ENCODE results near the gene CHN1.

Gene CHN1

DNA sequence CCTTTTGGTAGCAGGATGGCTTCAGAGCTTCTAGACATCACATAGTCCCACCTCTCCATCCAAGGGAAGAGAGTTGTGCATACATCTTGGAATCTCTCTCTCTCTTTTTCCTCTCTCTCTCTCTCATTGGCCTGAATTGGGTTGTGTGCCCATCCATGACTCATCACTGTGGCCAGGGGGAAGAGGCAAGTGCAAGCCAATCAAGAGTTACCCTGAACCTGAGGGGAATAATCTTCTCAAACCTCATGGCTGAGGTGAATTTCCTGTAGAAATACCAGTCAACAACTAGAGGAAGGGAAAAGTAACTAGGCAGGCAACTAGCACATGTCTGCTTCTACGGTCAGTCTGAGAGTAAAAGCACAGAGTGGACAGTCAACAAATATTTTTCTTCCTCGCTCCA lies 7.3 kb upstream of the CHN1 start:
- DNase-seq (ENCODE audit: low spot score), result no peak
- no peak overlapping the region for H3K4me3 ChIP-seq
- TF ChIP-seq, protein P1, sequence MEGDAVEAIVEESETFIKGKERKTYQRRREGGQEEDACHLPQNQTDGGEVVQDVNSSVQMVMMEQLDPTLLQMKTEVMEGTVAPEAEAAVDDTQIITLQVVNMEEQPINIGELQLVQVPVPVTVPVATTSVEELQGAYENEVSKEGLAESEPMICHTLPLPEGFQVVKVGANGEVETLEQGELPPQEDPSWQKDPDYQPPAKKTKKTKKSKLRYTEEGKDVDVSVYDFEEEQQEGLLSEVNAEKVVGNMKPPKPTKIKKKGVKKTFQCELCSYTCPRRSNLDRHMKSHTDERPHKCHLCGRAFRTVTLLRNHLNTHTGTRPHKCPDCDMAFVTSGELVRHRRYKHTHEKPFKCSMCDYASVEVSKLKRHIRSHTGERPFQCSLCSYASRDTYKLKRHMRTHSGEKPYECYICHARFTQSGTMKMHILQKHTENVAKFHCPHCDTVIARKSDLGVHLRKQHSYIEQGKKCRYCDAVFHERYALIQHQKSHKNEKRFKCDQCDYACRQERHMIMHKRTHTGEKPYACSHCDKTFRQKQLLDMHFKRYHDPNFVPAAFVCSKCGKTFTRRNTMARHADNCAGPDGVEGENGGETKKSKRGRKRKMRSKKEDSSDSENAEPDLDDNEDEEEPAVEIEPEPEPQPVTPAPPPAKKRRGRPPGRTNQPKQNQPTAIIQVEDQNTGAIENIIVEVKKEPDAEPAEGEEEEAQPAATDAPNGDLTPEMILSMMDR (IDR thresholded peaks at IDR 0.05), result no peak
- H3K27ac ChIP-seq, result no peak overlapping the region

DNA sequence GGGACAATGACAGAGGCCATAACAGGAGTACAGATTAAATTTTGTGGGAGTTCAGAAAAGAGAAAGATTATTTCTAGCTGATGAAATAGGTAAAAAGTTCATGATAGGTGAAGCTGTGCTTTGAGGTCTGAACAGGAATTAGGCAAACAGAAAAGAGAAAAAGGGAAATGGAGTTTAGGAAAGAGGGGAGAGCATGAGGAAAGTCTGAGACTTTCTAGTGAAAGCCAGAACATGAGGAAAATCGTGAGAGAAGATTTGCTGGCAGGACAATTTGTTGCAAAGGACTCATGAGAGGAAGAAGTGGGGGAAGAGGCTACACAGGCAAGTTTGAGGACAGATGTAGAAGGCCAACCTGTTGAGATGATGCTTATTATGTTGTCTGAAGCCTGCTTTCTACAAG lies 6.3 kb upstream of the CHN1 start:
- no peak for DNase-seq (ENCODE audit: low spot score)
- TF ChIP-seq, protein P1 (IDR thresholded peaks at IDR 0.05), result no peak
- Histone ChIP-seq H3K4me3 (no peak overlapping the region), H3K27ac (no peak overlapping the region)

DNA sequence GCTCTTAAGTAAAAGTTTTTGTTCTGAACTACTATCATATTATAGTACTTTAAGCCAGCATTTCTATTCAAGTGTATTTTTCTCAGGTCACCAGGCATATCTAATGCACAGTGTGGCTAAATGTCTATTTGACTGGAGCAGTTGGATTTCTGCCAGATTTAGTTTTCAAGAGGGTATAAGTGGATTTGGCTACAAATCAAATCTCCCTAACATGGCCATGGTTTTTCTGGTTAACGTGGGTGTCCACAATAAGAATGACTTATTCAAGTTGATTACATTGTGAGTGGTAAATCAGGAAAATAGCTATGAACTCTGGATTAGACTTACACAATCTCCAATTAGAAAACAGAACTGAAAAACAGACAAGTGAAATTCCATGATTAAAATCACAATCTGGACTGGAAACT lies 5.7 kb upstream of the CHN1 start:
- DNase-seq (ENCODE audit: low spot score), result no peak
- H3K4me3 ChIP-seq, result no peak overlapping the region
- TF ChIP-seq, protein P1 (IDR thresholded peaks at IDR 0.05), result no peak
- H3K27ac ChIP-seq, result no peak overlapping the region

DNA sequence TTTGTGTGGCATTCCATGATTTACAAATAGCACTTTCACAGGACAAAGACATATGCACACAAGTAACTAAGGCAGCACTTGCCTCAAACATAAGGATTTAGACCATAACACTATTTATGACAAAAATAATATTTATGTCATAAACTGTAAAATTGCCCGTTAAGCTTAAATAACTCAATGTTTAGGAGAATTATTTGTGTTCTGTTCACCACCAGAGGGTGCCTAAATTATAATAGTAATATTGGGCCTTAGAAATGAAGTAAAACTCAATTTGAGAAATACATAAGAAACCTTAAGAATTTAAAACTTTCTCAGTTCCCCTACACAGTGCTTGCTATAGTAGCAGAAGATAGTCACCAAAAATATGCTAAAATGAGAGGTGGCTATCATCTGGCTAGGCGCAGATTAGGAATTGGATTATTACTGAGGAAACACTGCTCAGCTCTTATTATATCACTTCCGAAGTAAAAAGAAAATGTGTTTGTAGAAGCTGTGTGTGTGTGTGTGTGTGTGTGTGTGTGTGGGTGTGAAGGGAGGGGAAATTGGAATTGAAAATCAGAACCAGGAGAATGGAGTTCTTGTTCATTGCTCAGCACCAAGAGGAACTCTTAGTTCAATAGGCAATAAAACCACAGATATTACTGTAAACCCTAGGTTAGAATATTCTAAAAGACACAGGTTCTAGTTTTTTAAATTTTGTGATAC lies 4.9 kb upstream of the CHN1 start:
- H3K27ac ChIP-seq, result no peak overlapping the region

DNA sequence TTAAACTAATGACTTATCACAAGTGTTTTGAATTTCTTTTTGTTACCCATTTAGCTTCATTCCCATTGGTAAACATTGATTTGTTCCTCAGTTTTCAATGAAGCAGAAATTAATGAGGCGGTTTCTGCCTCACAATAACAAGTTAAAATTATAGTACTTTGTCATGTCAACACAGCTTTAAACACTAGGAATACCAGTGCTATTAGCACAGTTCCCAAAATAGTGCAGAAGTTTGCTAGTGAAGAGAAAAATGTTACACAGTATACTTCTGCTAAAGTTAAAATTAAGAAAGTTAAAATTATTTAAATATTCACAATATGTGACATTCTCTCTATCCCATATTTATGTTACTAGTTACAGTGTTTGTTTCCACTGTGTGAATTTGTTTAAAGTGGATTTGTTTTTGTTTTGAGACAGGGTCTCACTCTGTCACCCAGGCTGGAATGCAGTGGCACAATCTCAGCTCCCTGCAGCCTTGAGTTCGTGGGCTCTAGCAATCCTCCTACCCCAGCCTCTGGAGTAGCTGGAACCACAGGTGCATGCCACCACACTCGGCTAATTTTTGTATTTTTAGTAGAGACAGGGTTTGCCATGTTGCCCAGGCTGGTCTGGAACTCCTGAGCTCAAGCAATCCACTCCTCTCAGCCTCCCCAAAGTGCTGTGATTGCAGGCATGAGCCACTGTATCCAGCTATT lies 3.8 kb upstream of the CHN1 start:
- Histone ChIP-seq H3K27ac (peak overlapping the region in 1 of 2 donors; percentile 33), H3K4me3 (no peak overlapping the region)
- no peak for DNase-seq (ENCODE audit: low spot score)
- TF ChIP-seq, protein P1 (IDR thresholded peaks at IDR 0.05), result no peak

More for the DNA sequence above, 4.9 kb upstream of the CHN1 start:
- H3K4me3 ChIP-seq, result no peak overlapping the region
- TF ChIP-seq, protein P1 (IDR thresholded peaks at IDR 0.05), result no peak
- no peak for DNase-seq (ENCODE audit: low spot score)

DNA sequence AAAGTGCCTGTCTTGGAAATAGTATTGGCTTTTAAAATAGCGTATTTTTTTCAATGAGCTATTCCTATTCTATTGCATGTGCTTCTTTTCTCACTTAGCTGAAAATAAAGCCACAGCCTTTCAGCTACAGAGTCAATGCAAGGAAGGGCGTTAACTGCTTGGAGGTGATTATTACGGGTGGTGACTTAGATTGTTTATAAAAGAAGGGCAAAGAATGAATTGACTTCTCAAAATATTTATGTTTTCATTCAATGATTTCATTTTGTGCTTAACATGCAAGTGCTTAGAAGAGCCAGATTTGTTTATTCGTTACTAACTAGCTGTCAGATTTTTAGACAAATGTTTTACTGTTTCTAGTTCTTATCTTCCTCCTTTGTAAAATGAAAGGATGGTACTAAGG lies 2.8 kb upstream of the CHN1 start:
- Histone ChIP-seq H3K27ac (peak overlapping the region in 1 of 2 donors; percentile 29), H3K4me3 (no peak overlapping the region)
- DNase-seq (ENCODE audit: low spot score), result no peak
- TF ChIP-seq, protein P1 (IDR thresholded peaks at IDR 0.05), result no peak

DNA sequence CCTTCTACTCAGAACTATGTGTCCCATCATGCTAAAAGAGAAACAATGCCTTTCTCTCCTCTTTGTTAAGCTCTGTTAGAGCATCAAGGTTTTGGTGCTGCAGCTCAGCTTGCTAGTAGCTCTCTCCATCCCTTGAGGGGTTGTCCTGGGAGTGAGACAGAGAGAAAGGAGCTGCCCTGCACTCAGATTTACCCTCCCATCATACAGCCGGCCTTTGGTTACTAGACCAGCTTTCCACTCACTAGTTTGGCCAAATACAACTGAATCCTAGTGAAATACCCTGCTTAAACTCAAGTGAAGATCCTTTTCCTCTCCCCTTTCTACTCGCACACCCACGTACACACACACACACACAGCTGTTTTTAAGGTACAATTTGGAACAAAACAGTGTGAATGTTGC lies 2.3 kb upstream of the CHN1 start:
- TF ChIP-seq, protein P1 (IDR thresholded peaks at IDR 0.05), result no peak
- Histone ChIP-seq H3K27ac (peak overlapping the region in 1 of 2 donors; percentile 29), H3K4me3 (no peak overlapping the region)
- DNase-seq (ENCODE audit: low spot score), result no peak
